Common myeloid progenitor, CD34-positive (primary cell): Measurements from ENCODE around the gene ATXN7L3B.
"Not testable (repeated sequence)": the region's sequence is repeated elsewhere in the genome, so short reads cannot be mapped to it uniquely, and the experiment has no call there.

Experiments
- CTCF ChIA-PET: fragments of 350-600 bp; sonication (Branson Sonifier 250); formaldehyde crosslinking; loops from one replicate; lab custom pipeline; 2021; ENCODE audit warnings: antibody characterized with exemption; lab: Charles Lee
- POLR2A ChIA-PET: fragments of 350-600 bp; sonication (Branson Sonifier 250); formaldehyde crosslinking; loops from one replicate; lab custom pipeline; 2021; ENCODE audit warnings: antibody characterized with exemption; lab: Charles Lee
- DNase-seq, 3 donors: peaks; one replicate each; pipeline versions ENCODE4 v3.0.0 to v3.0.0-alpha.2; 2013
- H3K27ac ChIP-seq, 2 experiments: 1 replicate in 1 of 2; 2 replicates in 1 of 2; pipeline ENCODE4 v1.7.0; 2013; ENCODE audit warnings: inconsistent platforms in 2 of 2, low read length in 2 of 2, mild to moderate bottlenecking in 2 of 2, low read depth in 1 of 2, moderate library complexity in 1 of 2; ENCODE audit not compliant: severe bottlenecking in 2 of 2, insufficient read depth in 1 of 2, poor library complexity in 1 of 2
- H3K27me3 ChIP-seq, 5 experiments: replicated peaks in 2 of 5; 1 replicate in 3 of 5; 2 replicates in 2 of 5; pipeline versions ENCODE4 v1.6.1 to v1.7.0; 2013; ENCODE audit warnings: low read length in 4 of 5, mild to moderate bottlenecking in 2 of 5, moderate library complexity in 2 of 5, inconsistent platforms in 1 of 5; ENCODE audit not compliant: insufficient read depth in 5 of 5, control insufficient read depth in 4 of 5
- H3K36me3 ChIP-seq, 4 experiments: 1 replicate in 2 of 4; 2 replicates in 2 of 4; pipeline versions ENCODE4 v1.6.1 to v1.7.0; 2013; ENCODE audit warnings: low read length in 3 of 4, control low read depth in 1 of 4, mild to moderate bottlenecking in 1 of 4; ENCODE audit not compliant: control insufficient read depth in 4 of 4, insufficient read depth in 4 of 4
- H3K4me1 ChIP-seq, 4 experiments: 1 replicate in 3 of 4; 2 replicates in 1 of 4; pipeline versions ENCODE4 v1.6.1 to v1.7.1; 2013; ENCODE audit warnings: low read length in 3 of 4, mild to moderate bottlenecking in 3 of 4, control low read depth in 1 of 4, inconsistent platforms in 1 of 4, moderate library complexity in 1 of 4; ENCODE audit not compliant: control insufficient read depth in 4 of 4, insufficient read depth in 4 of 4; ENCODE audit errors: control extremely low read depth in 1 of 4
- H3K4me3 ChIP-seq, 7 experiments: 1 replicate in 4 of 7; 2 replicates in 3 of 7; pipeline versions ENCODE4 v1.5.1 to v1.7.0; 2013; ENCODE audit warnings: mild to moderate bottlenecking in 7 of 7, low read length in 6 of 7, moderate library complexity in 6 of 7, inconsistent platforms in 2 of 7, low read depth in 2 of 7, control low read depth in 1 of 7; ENCODE audit not compliant: insufficient read depth in 4 of 7, control insufficient read depth in 1 of 7; ENCODE audit errors: extremely low read depth in 1 of 7
- H3K9me3 ChIP-seq, 5 experiments: 1 replicate in 4 of 5; 2 replicates in 1 of 5; pipeline versions ENCODE4 v1.6.1 to v1.7.1; 2013; ENCODE audit warnings: low read length in 4 of 5, mild to moderate bottlenecking in 2 of 5, inconsistent platforms in 1 of 5, low read depth in 1 of 5, moderate library complexity in 1 of 5; ENCODE audit not compliant: control insufficient read depth in 4 of 5, insufficient read depth in 2 of 5; ENCODE audit errors: control extremely low read depth in 1 of 5
- WGBS: methylation state at CpG from one replicate; pipeline ENCODE4 v1.1.5; 2013; ENCODE audit not compliant: insufficient coverage; 5-methylcytosine and 5-hydroxymethylcytosine counted together

The ATXN7L3B gene

DNA sequence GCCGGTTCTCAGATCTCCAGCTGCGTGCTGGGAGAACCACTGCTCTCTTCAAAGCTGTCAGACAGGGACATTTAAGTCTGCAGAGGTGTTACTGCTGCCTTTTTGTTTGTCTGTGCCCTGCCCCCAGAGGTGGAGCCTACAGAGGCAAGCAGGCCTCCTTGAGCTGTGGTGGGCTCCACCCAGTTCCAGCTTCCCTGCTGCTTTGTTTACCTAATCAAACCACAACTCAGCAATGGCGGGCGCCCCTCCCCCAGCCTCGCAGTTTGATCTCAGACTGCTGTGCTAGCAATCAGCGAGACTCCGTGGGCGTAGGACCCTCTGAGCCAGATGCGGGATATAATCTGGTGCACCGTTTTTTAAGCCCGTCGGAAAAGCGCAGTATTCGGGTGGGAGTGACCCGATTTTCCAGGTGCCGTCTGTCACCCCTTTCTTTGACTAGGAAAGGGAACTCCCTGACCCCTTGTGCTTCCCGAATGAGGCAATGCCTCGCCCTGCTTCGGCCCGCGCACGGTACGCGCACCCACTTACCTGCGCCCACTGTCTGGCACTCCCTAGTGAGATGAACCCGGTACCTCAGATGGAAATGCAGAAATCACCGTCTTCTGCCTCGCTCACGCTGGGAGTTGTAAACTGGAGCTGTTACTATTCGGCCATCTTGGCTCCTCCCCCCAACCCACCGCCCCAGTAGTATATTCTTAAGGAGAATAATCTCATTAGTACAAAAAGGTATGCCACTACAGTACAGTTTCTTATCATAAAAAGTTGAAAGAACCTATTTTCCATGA is 28.6 kb upstream of the ATXN7L3B start:
- H3K4me1 ChIP-seq, H3K9me3 ChIP-seq, H3K4me3 ChIP-seq, H3K36me3 ChIP-seq, DNase-seq, H3K27ac ChIP-seq, H3K27me3 ChIP-seq, POLR2A ChIA-PET, CTCF ChIA-PET: not testable (repeated sequence)
- WGBS: 96% methylated on average over 14 of the region's 31 CpGs

DNA sequence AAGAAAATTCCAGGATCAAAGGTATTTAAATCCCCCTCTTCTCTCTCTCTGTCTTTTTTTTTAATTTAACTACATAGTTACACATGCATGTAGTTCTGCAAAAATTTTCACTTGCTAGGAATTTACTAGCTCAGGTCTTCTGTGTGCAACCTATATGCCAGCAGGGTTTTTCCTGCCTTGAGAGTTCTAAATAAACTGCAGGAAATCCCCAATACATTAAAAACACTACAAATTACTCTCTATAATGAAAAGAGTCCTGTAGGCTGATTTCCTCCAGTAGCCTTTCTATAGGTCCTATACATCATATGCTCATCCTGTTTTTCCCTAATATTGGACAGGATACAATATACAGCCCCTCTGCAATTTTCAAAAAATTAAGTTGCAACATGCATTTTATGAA is 27.7 kb upstream of the ATXN7L3B start:
- H3K27ac ChIP-seq: no peak overlapping the region
- peaks cover 0 to 3% (median 0%) of the 10 kb centered on the region in 4 experiments for H3K4me1 ChIP-seq
- H3K4me3 ChIP-seq: no peak overlapping the region
- no peaks in the 10 kb centered on the region for H3K27me3 ChIP-seq
- no peaks in the 10 kb centered on the region for H3K36me3 ChIP-seq
- ChIA-PET POLR2A (no interaction called here), CTCF (no interaction called here)
- H3K9me3 ChIP-seq: no peaks in the 10 kb centered on the region
- DNase-seq: no peak

DNA sequence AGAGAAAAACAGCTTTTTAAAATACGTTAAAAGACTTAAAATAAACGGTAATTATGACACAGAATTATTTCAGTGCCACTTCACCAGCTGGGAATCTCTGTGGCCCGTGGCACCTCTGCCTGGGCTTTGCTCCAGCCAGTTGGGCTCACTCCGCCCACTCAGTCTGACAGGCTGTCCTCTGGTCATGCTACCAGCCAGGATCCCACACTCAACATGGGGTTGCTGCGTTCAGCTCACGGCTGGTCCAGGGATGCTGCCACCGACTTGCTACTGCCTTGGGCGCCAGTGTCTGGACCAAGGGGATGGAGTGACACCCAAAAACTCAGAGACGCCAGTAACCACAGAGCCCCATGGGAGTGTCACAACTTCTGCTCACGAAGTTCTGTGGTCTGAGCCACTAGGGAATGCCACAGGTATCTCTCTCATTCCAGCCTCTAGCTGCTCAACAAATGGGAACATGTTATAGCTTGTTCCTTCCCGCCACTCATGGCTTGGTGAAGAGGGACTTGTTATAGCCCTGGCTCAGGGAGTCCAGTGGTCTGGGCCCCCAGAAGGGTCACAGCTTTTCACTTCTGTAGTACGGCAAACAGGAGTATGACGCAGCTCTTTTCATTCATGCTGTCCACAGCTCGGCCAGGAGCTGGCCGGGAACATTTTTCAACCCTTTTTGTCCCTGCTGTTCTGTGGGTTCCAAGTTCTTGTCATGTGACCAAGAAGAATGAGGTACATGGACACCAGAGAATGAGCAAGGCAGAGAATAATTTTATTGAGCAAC is 23.4 kb upstream of the ATXN7L3B start:
- 96% methylated on average over 15 of the region's 15 CpGs for WGBS
- ChIA-PET POLR2A (no interaction called here), CTCF (interaction anchor here (0.7 kb wide), 1 partner anchor 18 kb away, joined by 3 read pairs; no protein-coding TSS in a partner anchor)
- H3K4me1 ChIP-seq: peaks cover 0 to 3% (median 0%) of the 10 kb centered on the region in 4 experiments
- no peak overlapping the region for H3K4me3 ChIP-seq
- DNase-seq: no peak
- H3K27ac ChIP-seq: no peak overlapping the region
- H3K27me3 ChIP-seq: no peaks in the 10 kb centered on the region
- H3K36me3 ChIP-seq: no peaks in the 10 kb centered on the region
- no peaks in the 10 kb centered on the region for H3K9me3 ChIP-seq

DNA sequence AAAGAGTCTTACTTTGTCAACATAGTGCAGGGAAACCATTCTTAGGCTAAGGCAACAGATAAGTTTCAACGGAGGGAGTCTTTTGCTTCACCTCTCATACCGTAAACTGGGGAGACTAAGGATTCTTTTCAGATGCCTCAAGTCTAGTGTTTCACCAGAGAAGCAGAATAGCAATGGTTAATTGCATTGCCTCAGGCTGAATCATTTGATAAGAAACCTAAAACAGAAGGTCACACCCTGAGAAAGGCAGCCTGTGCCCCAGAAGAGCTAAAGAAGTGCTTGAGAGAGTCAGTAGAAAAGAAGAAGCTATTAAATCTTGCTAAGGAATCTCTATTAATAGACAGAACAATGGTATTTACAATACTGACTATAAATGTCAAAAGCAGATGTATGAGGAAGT is 21.8 kb upstream of the ATXN7L3B start:
- no peak for DNase-seq
- H3K4me3 ChIP-seq: no peak overlapping the region
- 100% methylated on average over 1 of the region's 2 CpGs for WGBS
- CTCF ChIA-PET: no interaction called here
- no peaks in the 10 kb centered on the region for H3K27me3 ChIP-seq
- H3K36me3 ChIP-seq: no peaks in the 10 kb centered on the region
- H3K9me3 ChIP-seq: no peaks in the 10 kb centered on the region
- no peak overlapping the region for H3K27ac ChIP-seq
- H3K4me1 ChIP-seq: no peaks in the 10 kb centered on the region
- POLR2A ChIA-PET: no interaction called here

DNA sequence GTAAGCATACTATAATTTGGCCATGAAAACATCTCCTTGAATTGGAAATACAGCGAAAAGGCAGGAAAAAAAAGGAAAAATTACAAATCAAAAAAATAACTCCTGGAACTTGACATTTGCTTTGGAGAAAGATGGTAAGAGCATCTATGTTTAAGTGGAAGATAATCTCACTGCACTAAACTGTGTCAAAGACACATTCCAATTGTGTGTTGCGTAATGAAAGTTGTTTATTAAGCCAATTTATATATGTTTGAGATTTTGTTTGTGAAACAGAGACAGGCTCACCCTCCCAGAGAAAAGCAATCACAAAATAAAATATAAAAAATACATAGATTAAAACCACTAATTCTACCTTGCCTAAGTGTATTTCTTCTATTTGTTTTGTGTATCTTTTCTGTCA is 11.1 kb upstream of the ATXN7L3B start:
- no CpG with 5 or more reads among the region's 2 CpGs for WGBS
- no peak for DNase-seq
- POLR2A ChIA-PET: no interaction called here
- Histone ChIP-seq H3K4me1 (no peaks in the 10 kb centered on the region), H3K27ac (no peak overlapping the region), H3K9me3 (no peaks in the 10 kb centered on the region), H3K4me3 (no peak overlapping the region), H3K27me3 (no peaks in the 10 kb centered on the region), H3K36me3 (no peaks in the 10 kb centered on the region)
- CTCF ChIA-PET: no interaction called here

DNA sequence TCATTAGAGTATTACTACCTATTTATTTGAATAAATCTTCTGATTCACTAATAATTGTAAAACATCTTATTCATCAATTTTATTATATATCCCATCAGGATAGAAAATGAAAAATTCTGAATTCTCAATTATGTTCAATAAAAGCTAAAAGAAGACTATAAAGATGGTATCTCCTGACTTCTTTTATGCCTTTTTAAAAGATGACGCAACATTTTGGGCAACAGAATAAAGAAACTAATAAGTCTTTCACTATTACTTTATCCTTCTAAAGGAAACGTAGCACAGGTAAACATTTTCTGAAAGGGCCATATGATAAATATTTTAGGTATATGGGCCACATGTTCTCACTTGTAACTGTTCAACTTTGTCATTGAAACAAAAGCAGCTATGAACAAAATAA is 10.1 kb upstream of the ATXN7L3B start:
- Histone ChIP-seq H3K27ac (no peak overlapping the region), H3K9me3 (no peaks in the 10 kb centered on the region), H3K4me1 (no peaks in the 10 kb centered on the region), H3K27me3 (no peaks in the 10 kb centered on the region), H3K36me3 (no peaks in the 10 kb centered on the region), H3K4me3 (no peak overlapping the region)
- POLR2A ChIA-PET: no interaction called here
- no CpG with 5 or more reads among the region's 2 CpGs for WGBS
- DNase-seq: no peak
- CTCF ChIA-PET: no interaction called here

DNA sequence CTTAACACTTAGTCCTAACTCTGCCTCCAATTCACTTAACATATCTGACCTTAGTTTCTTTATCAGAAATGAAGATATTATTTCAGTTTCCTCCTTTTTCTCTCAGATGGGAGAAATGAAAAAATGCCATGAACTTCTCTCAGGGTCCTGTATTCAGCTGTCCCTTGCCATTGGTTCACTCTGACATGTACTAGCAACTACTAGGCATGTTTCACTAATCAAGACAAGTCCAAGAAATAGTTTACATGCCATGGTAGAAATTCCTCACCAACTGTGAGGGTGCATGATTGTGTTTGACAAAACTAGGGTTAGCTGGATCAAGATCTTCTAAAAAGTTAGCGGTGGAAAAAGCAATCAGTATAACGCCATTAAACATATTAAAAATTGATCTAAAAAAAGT is 7.0 kb upstream of the ATXN7L3B start:
- POLR2A ChIA-PET: no interaction called here
- Histone ChIP-seq H3K4me3 (no peak overlapping the region), H3K4me1 (peaks cover 0 to under 1% (median 0%) of the 10 kb centered on the region in 4 experiments), H3K27me3 (no peaks in the 10 kb centered on the region), H3K36me3 (no peaks in the 10 kb centered on the region), H3K27ac (no peak overlapping the region), H3K9me3 (no peaks in the 10 kb centered on the region)
- no peak for DNase-seq
- WGBS: no CpG with 5 or more reads among the region's 2 CpGs
- CTCF ChIA-PET: no interaction called here
